GM19455 (cell line): ENCODE data around the gene TMC5.

ENCODE experiments used
- ATAC-seq: cut with Tn5 transposase; IDR thresholded peaks from one replicate; pipeline ENCODE4 v1.9.1; 2021; ENCODE audit not compliant: unreplicated experiment

TMC5 gene

DNA sequence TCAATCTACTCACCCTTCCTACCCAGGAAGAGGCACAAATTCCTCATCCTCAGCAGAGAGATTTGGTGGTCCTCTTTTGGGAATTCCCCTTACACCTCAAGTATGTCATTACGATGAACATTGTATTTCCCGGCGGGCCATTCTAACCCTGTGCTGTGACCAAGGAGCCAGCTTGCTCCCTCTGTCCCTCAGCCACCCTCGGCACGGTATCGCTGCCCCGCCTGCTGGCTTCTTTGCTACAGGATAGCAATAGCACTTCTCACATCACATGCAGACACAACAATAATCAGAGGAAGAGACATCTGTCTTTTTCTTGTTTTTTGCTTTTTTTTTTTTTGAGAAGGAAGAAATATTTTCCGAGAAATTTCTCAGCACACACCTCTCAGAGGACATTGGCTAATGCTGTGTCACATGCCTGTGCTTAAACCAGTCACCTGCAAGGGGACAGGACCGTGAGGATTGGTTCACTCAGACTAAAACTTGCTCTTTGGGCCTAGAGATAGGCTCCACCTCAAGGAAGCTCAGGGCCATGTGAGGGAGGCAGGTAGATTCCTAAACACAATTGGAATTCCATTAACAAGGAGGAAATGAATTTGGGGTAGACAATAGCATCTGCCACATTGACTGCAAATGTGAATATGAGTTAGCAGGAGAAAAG is 41.2 kb downstream of the TMC5 start:
- no peak for ATAC-seq

DNA sequence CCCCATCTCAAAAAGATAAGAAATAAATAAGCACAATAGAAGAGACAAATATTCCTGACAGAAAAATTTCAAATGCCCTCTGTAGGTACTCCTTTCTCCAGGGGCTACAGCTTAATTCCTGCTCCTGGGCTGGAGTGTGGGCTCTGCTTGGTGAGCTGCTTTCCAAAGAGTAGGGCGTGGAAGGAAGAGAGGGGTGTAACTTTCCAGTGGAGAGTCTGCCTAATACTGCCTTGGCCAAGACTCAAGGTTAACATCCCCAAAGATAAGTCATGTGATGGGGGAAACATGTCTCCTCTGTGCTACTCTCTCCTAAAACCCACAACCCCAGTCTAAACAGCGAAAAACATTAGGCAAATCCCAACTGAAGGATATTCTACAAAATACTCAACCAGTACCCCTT is 42.7 kb downstream of the TMC5 start:
- no peak for ATAC-seq

DNA sequence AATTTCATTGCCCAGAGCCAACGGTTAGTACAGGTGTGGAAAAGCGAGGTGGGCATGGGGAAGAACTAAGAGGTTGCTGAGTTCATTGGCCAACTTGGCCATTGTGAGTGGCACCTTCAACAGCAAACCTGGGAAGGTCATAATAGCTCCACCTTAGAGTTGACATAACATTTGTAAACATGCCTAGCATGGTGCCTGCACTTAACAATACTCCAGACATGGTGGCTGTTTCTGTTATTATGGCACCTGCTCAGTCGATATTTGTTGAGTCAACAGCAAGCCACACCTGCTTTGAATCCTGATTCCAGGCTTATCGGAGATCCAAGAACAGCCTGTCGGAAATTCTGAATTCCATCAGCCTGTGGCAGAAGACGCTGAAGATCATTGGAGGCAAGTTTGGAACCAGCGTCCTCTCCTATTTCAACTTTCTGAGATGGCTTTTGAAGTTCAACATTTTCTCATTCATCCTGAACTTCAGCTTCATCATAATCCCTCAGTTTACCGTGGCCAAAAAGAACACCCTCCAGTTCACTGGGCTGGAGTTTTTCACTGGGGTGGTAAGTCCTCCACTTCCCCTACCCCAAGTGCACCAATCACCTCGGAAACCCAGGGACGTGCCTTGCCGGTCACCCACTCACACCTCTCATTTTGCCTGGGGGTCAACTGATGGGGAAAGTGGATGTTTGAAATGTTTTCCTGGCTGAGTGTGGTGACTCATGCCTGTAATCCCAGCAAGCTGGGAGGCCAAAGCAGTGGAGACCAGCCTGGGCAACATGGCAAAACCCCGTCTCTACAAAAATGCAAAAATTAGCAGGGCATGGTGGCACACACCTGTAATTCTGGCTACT is 46.0 kb downstream of the TMC5 start:
- no peak for ATAC-seq

DNA sequence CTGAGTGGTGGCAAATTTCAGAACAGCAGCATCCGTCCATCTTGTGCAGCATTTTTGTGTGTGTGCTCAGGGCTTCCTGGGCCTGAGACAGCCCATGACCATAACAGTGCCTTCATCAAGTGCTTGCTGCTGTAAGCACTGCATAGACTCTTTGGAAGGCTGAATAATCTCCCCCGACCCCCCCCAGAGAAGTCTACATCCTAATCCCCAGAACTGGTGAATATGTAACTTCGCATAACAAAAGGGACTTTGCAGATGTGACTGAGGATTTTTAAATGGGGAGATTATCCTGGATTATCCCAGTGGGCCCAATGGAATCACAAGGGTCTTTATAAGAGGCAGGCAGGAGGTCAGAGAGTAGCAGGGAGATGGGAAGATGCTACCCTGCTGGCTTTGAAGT is 50.6 kb downstream of the TMC5 start:
- no peak for ATAC-seq

DNA sequence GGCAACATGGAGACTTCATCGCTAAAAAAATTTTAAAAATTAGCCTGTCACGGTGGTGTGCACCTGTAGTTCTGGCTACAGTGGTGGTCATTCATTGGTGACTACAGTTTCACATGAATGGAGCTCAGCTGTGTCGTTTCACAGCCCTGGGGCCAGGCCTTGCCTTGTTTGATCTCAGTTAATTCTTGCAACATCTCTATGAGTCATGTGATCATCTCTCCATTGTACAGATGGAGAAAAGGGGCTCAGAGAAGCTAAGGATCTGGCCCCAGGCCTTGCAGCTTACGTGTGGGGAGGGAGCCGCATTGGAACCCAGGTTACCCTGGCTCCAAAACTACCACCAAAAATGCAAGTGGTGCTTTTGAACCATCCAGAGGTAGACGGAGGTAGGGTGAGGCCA is 54.8 kb downstream of the TMC5 start:
- ATAC-seq = no peak

DNA sequence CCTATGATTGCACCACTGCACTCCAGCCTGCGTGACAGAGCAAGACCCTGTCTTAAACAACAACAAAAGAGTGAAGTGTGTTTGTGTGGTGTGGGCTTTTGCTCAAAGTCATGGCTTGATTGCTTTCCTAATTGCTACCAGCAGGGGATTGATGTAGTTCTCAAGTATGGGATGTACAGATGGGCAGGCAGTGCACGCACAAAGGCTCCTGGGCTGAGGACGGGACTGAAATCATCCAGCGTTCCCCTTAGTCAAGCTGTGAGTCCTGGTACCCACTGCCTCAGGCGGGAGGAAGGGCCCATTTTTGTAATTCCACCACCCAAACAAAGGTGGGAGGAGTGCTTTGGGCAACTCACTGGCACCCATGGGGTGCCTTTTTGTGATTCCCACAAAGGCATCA is 56.9 kb downstream of the TMC5 start:
- no peak for ATAC-seq

DNA sequence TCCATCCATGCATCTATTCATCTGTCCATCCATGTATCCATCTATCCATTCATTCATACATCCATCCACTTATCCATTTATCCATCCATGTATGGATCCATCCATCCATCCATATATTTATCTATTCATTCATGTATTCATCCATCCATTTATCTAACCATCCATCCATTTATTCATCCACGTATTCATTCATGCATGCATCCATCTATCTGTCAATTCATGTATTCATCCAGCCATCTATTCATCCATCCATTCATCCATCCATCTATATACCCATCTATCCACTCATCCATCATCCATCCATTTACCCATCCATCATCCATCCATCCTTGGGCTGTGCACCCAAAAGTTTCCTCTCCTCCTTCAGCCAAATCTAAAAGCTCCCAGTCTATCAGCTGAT is 60.8 kb downstream of the TMC5 start:
- ATAC-seq = no peak

DNA sequence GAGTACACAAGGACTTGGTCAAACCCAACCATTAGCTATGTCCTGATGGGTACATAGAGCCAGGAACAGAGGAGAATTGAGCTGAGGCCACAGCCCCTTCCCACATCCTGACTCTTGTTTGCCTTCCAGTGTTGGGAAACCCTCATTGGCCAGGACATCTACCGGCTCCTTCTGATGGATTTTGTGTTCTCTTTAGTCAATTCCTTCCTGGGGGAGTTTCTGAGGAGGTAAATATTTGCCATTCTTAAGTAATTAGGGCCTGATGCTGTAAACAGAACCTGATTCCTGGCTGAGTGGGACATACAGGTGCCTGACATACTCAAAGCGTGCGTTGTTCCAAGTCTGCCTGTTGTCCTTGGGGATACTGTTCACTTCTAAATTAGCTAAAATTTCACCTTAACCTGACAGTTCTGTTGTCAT is 61.6 kb downstream of the TMC5 start:
- no peak for ATAC-seq

DNA sequence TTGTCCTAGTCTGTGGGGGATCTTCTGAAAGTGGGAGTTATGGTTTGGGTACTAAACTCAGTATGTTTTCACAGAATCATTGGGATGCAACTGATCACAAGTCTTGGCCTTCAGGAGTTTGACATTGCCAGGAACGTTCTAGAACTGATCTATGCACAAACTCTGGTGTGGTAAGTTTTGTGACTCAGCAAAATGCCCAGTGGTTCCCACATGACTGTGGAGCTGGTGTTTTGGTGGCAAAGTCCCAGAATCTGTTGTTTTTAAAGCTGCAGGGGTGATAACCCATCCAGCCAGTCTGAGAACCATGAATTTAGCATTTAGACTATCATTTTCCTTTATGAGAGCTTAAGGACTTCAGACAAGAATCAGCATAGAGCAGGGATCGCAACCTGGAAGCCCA is 63.6 kb downstream of the TMC5 start:
- no peak for ATAC-seq

DNA sequence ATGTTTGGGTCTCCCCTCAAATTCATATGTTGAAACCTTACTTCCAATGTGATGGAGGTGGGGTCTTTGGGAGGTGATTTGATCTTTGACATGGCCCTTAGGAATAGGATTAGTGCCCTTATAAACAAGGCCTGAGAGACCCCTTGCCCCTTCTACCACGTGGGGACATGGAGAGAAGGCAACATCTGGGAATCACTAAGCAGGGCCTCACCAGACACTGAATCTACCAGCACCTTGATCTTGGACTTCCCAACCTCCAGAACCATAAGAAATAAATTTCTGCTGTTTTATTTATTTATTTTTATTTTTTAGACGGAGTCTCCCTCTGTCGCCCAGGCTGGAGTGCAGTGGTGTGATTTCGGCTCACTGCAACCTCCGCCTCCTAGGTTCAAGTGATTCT is 64.1 kb downstream of the TMC5 start:
- ATAC-seq = no peak

DNA sequence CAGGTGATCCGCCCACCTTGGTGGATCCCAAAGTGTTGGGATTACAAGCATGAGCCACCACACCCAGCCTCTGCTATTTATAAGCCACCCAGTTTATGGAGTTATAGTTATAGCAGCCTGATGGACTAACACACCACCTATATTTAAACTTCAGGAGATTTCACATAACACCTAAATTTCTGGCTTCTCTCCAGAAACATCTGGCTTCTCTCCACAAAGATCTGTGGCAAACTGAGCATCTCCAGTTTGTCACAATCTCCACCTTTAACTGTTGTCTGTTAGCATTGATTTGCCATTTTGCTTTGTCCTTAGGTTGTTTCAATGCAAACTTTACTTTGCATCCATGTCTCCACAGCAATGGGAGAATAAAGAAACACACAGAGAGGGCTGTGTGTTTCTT is 64.6 kb downstream of the TMC5 start:
- ATAC-seq = no peak

DNA sequence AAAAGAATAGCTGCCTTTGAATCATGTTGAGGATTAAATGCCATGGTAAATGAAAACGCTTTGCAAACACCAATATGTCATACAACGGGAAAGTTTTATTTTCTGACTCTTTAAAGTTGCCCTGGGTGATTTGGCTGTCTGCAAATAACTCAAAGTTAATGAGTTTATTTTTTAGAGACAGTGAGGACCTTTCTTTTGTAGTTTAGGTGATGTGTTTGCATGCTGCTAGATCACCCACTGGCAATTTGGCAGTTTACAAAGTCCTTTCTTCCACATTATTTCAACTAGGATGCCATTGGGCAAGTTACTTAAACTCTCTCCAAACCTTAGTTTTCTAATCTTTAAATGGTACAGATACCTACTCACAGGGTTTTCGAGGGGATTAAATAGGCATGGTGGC is 66.4 kb downstream of the TMC5 start:
- no peak for ATAC-seq

DNA sequence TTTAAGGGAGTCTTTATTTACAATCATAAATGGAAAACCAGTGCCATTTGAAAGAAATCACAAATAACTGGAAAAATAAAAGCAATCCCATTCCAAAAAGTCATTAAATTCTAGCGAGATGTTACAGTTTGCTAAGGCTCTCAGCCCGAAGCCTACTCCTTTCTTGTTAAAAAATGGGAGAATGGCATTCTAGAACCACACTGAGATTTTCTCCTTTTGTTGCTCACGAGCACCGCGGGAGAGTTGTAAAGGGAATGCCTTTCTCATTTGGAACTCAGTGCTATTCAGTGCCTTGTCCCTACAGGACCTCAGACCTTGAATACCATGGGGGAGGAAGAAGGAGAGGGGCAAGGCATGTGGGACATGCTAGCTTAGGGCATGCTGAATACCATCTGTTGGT is 67.9 kb downstream of the TMC5 start:
- ATAC-seq = no peak

DNA sequence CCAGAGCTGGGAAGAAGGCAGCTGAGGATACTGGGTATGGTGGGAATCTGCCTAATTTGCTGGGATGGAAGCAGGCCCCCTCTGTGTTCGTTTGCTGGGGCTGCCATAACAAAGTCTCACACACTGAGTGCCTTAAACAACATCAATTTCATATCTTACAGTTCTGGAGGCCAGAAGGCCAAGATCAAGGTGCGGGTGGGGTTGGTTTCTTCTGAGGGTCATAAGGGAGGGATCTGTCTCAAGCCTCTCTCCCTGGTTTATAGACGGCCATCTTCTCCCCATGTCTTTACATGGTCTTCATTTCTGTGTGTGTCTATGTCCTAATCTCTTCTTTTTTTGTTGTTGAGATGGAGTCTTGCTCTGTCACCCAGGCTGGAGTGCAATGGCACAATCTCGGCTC is 68.4 kb downstream of the TMC5 start:
- ATAC-seq = no peak

DNA sequence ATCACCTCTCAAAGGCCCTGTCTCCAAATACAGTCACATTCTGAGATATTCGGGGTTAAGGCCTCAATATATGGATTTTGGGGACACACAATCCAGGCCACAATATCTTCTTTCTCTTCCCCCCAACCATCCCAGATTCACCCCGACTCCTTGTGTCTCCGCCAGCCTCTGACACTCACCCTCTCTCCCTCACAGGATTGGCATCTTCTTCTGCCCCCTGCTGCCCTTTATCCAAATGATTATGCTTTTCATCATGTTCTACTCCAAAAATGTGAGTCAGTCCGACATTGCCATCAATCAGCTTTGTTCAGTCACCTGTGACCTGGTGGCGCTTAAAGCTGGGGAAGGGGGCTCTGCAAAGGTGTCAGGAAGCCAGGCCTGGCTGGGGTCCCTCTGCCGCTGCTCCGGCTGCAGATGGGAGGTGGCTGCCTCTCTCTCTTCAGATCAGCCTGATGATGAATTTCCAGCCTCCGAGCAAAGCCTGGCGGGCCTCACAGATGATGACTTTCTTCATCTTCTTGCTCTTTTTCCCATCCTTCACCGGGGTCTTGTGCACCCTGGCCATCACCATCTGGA is 69.2 kb downstream of the TMC5 start:
- no peak for ATAC-seq

DNA sequence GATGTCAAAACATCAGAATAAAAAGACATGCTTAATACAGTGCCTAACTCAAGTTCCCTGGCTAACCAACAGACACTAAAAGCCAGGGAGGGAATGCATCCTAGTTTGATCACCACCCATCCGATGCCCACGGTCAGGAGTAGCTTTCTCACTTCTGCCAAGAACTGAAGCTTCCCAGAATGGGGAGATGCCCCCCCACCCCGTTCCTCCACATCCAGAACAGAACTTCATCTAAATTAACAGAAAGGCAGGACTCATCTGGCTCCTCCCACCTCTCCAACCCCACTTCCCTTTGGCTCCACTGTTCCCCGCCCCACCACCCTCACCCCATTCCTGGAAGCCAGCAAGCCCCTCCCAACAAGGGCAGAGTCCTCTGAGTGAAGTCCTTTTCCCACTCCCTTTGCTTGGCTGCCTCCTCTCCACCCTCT is 70.5 kb downstream of the TMC5 start:
- ATAC-seq = no peak

DNA sequence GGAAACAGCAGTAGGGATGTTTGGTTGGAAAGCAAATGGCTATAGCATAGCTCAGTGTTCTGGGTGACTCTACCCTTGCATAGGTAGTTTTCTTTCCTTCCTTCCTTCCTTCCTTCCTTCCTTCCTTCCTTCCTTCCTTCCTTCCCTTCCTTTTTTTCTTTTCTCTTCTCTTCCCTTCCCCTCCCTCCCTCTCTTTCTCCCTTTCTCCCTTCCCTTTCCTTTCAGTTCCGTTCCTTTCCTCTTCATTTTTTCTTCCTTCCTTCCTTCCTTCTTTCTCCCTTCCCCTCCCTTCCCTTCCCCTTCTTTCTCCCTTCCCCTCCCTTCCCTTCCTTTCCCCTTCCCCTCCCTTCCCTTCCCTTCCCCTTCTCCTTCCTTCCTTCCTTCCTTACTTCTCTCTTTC is 72.9 kb downstream of the TMC5 start:
- no peak for ATAC-seq

DNA sequence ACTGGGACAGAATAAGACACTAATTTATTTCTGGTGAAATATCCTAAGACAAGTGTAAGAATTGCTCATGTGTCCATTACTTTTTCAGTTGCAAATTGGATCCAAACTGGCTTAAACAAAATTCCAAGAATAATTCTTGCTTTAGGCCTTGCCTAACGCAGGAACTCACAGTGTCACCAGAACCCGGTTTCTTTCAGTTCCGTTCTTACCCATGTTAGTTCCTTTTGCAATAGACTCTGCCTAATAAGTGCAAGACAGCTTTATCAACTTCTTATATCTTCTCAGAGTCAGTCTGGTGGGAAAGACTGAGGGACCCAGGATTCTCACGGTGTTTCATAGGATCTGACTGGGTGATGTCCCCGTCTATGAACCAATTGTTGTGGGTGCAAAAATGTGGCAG is 79.5 kb downstream of the TMC5 start:
- ATAC-seq = no peak

DNA sequence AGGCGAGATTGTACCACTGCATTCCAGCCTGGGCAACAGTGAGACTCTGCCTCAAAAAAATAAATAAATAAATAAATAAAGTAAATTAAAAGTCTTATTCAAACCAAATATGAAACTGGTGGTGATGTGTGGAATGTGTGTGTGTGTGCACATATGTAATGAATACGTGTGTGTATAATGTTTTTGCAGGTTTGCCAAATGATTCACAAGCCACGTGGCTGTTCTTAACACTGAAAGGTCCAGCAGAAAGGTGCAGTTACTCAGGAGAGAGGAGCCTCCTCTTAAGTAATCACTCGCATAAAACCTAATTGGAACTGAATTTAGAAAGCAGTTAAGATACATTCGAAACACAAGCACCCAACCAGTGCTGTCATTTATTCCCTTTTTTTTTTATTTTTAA is 81.3 kb downstream of the TMC5 start:
- ATAC-seq = no peak

DNA sequence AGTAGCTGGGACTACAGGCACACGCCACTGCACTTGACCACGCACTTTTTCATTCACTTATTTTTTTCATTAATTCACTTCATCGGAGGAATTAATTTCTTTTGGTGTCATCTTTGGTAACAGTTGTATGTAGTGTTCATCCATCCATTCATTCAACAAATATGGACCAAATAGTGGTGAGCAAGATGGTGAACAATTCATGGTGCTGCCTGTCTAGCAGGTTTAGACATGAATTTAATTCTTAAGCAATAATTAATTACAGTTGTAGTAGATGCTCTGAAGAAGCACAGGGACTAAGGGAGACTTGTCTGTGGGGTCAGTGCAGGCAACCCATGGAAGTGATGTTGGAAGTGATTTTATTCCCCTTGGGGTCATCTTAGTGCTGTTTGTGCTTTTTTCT is 81.8 kb downstream of the TMC5 start:
- no peak for ATAC-seq

DNA sequence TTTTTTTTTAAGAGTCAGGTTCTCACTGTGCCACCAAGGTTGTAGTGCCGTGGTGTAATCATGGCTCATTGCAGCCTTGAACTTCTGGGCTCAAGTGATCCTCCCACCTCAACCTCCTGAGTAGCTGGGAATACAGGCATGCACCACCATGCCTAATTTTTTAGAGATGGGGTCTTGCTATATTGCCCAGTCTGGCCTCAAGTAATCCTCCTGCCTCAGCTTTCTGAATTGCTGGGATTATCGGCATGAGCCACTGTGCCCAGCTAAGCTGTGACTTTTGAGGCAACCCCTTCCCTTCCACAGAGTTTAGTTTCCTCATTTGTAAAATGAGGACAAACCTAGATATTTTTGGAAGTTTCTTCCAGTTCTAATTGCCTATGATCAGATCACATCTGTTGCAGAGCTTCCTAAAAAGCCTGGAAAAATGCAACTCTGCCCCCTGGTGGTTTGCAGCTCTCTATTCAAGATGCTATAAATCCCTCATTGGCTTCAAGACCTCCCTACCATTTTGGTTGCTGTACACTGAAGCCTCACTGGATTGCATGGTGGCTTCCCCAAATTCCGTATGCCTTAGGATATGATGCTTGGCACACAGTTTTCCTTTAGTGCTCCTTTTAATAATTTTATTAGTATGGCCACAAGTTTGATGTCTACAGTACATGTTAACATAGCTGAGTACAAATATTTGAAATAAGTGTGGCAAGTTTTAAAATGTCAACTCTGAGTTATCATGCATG is 84.9 kb downstream of the TMC5 start:
- no peak for ATAC-seq
